Occipital lobe (tissue), 2 donors: ENCODE results near the gene NBEAL2. TPM values are rescaled to one million over a fixed set of nuclear protein-coding genes. Genes with fewer than 3 reads are reported as not detected.
"Not testable (repeated sequence)": the region's sequence is repeated elsewhere in the genome, so short reads cannot be mapped to it uniquely, and the experiment has no call there.

Experiments used
- DNase-seq: peaks from one replicate; lab custom pipeline; 2025; lab: John Stamatoyannopoulos, UW
- total RNA-seq: library from RNA; depleted of rRNA; stranded (reverse); fragments of >200 nt; gene quantifications from one replicate; pipeline ENCODE4 v1.2.3, GENCODE V29; 2014

Gene NBEAL2
- total RNA-seq, 1 donor from 2014 or later: 3.3 TPM

DNA sequence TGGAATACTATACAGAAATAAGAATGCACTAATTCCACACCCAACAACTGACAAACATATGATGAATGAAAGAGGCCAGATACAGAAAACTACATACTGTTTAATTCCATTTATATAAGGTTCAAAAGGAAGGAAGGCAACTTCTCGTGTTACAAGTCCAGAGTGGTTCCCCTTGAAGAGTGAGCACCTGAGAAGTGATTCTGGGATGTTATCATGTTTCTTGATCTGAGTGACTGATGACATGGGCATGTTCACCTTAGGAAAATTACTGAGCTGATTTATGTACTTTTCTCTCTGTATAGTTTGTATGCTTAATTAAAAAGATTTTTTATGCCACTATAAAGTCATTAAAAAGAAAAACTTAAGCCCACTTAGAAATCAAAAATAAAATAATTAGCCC is 16.5 kb upstream of the NBEAL2 start:
- no peak for DNase-seq

- DNase-seq: not testable (repeated sequence)
These were observed 15.4 kb upstream of the NBEAL2 start for GRCh38 chr3:46964038-46964590.

GRCh38 chr3:46965151-46965550 is 14.3 kb upstream of the NBEAL2 start:
- DNase-seq: no peak

- DNase-seq: no peak
These were observed 12.7 kb upstream of the NBEAL2 start for GRCh38 chr3:46966811-46967210.

GRCh38 chr3:46968783-46969428 is 10.6 kb upstream of the NBEAL2 start:
- no peak for DNase-seq

GRCh38 chr3:46970391-46971091 is 8.9 kb upstream of the NBEAL2 start:
- DNase-seq: no peak

GRCh38 chr3:46971151-46971550 is 8.3 kb upstream of the NBEAL2 start:
- no peak for DNase-seq

DNA sequence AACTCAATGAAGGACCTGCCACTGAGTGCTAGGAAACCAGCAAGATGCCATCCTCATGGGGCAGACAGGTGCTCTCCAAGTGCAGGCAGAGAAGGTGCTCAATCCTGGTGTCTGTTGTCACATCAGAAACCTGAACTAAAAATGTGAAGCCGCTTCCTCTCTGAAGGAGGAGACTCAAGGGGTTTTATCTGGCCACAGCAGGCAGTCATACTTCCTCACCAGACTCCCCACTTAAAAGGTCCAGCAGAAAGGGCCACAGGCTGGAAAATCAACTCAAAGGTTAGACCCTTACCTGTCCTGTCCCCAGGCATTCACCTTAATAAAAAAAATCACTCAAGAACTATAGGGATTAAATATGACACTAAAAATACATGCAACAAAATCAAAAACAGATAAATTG is 7.7 kb upstream of the NBEAL2 start:
- no peak for DNase-seq

GRCh38 chr3:46972396-46972795 is 7.1 kb upstream of the NBEAL2 start:
- no peak for DNase-seq

DNA sequence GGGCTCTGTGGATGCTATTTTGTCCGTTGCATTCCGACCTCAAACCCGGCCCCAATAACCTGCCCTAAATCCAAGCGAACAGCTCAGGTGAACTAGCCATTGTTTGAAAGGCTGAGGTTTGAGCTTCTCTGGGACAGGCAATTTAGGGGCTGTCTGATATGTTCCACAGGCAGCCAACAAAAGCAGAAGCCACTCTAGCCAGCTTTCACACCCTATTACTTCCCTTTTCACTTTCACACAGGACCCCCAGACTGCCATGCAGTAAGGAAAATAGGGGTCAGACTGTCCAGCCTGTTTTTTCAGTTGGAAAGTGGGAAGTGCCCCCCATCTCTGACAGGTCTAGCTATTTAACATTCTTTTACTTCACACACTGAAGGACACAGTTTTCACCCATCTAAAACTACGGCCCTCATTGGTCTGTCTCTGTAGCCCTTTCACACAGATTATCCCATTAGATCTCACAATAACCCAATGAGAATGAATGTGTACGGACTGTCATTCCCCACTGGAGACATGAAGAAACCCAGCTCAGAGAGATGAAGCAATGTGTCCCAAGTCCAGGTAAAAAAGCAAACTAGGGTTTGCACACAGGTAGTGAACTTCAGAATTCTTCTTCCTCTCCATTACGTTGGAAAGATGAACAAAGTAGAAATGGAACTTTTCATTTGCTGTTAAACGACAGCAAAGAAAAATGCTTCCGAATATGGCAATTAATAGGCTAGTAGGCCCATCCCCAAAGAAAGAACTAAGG is 4.9 kb upstream of the NBEAL2 start:
- DNase-seq: no peak

DNA sequence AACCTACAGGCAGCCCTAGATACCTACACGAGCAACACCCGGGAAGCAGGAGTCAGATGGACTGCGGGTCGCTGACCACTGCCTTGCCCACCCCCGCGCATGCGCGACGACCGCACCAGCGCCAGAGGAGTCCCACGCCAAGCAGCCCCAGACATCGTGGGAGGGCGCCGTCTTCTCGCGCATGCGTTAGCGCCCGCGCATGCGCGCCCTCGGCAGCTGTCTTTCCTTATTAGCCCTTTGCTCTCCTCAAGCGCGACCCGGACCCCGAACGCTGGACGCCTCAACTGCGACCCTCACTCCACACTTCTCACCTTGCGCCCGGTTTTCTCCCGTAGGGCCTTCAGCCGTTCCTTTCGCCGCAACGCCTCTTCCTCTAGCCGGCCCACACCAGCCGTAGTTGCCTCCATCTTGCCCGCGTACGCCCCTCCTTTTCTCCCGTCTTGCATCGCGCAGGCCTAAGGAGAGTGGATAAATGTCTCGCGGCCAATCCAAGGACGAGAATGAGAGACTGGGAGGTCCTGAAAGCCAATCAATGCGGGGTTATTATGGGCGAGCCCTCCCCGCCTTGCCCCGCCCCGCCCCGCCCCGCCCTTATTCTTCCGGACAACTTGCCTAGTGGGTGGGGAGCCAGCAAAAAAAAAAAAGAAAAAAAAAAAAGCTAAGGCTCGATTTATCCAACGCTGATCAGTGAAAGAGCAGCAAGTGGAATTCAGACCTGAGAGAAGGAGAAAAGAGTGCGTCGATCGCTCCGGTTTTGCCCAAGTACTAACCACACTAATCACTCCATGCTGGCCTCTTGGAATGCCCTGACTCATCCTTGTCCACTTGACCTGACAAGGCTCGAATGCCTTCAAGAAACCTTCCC is 2.9 kb upstream of the NBEAL2 start, which contains the start of gene CCDC12:
TSS of gene CCDC12 (minus strand) at position 420 of the 865 bp plus-strand sequence. CDS start at position 407, 13 bp downstream.
- DNase-seq: peak; percentile 97

- no peak for DNase-seq
These were observed 1.7 kb upstream of the NBEAL2 start for GRCh38 chr3:46977811-46978195.

DNA sequence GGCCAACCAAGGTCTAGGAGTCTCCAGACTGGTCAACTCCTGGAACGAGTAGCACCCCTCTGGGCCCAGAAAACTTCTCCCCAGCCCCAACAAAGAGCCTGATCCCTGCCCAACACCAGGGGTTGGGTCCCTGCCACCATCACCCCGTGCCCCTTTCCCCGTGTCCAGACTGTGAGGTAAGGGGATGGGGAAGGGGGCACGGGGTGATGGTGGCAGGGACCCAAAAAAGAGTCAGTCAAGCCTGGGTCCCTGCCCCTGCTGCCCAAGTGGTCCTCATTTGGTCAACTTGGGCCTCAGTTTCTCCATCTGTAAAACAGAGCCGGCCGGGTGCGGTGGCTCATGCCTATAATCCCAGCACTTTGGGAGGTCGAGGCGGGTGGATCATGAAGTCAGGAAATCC is 1.1 kb upstream of the NBEAL2 start:
- no peak for DNase-seq

DNA sequence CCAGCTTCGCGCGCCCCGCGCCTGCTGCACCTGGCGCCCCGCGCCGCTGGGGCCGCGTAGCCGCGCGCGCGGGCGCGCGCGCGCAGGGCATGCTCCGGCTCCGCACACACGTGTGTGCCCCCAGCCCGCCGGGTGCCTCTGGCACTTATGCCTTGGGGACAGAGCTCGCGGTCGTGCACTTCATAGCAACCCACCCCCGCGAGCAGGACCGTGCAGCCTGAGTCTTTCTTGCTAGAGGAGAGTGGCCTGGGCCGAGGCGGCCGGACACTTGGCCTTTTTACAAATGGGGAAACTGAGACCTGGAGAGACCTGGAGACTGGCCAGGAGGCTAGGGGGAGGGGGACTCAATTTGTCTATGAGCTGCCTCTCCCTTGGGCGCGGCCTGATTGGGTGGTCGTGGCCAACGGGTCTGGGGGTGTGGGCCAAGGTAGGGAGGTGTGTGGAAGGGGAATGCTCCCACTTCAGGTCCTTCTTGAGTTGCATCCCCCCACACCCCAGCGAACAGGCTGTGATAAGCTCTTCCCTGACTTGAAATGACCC is 562 bp downstream of the NBEAL2 start:
- no peak for DNase-seq

DNA sequence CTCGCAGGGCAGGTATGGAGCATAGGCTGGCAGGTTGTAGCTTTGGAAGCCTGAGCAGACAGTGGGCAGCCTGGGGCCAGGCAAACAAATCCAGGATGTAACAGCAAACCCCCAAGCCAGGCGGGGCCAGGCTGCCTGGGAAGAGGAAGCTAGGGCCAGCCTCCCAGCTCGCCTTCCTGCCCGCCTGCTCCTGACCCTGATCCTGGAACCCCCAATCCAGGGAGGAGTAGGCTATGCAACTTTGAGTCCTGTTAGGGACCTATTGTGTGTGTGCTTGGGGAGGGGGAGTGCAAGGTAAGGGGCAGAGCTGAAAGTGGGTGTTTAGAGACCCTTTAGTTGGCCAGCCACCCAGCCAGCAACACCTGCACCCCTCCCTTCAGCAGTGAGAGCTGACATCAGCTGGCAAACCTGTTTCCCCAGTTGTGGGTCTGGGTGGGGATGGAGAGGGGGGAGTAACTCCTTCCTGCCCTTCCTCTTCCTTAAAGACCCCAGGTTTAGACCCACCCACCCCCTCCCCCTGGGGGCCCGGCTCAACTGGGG is 2.5 kb downstream of the NBEAL2 start:
- no peak for DNase-seq

DNA sequence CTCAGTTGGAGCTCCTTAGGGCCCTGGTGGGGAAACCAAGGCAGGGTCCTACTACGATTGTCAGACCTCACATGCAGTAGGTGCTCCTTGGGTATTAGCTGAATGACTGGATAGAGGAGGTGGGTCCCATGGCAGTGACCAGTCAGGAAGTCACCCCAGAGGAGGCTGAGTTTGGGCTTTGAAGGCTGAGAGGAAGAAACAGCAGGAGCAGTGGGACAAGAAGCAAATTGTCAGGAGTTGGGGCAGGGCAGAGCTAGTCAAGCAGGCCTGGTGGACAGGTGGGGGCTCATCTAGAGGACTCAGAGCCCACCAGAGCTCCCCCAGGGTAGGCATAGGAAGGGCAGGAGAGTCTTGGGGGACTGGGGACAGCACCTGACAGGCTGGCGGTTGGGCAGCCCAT is 3.1 kb downstream of the NBEAL2 start:
- DNase-seq: no peak

- no peak for DNase-seq
These were observed 5.4 kb downstream of the NBEAL2 start for GRCh38 chr3:46984591-46985459.

DNA sequence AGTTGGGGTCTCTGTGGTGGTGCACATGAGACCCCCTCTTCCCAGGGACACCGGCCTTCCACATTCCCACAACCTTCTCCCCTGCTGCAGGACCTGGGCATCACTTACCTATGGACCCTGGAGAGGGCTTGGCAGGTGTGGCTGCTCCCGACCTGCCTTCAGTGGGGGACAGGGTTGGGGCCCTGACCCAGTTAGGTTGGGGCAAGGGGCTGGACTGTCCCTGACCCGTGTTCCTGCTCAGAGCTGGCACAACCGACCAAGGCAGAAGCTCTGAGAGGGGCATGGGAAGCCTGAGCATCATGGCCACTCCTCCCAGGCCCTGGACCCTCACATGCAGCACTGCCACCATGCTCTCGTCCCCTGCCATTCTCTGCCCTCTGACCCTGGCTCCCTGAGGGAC is 6.1 kb downstream of the NBEAL2 start:
- no peak for DNase-seq

GRCh38 chr3:46986055-46986730 is 6.7 kb downstream of the NBEAL2 start:
- no peak for DNase-seq
